Spleen (tissue), 7 donors: ENCODE data around the gene PLCD1.

Source experiments
- POLR2A ChIP-seq, 3 donors: fragments of 450-650 bp; IDR thresholded peaks; one replicate each; pipeline ENCODE4 v1.5.1; 2017; ENCODE audit warnings: antibody characterized with exemption in 3 of 3, mild to moderate bottlenecking in 1 of 3
- TF ChIP-seq, protein P1 (sequence below), 11 experiments: fragments of 200-600 bp in 7 of 11; fragments of 450-650 bp in 4 of 11; sonication (generic) in 4 of 11; IDR thresholded peaks in 8 of 11; conservative IDR thresholded peaks in 3 of 11; 1 replicate in 7 of 11; 2 replicates in 4 of 11; pipeline versions ENCODE4 v1.4.0 to v1.8.0; 2016 to 2021; ENCODE audit warnings: antibody characterized with exemption in 11 of 11, inconsistent platforms in 4 of 11, mild to moderate bottlenecking in 1 of 11
- donor health status: DM: no; HTN: no; CAD: no; lungs with moderate emphysema.
- donor health status: DM: no; HTN: no; CAD: no.
- donor health status: DM: no; HTN: no; CAD: no.

DNA sequence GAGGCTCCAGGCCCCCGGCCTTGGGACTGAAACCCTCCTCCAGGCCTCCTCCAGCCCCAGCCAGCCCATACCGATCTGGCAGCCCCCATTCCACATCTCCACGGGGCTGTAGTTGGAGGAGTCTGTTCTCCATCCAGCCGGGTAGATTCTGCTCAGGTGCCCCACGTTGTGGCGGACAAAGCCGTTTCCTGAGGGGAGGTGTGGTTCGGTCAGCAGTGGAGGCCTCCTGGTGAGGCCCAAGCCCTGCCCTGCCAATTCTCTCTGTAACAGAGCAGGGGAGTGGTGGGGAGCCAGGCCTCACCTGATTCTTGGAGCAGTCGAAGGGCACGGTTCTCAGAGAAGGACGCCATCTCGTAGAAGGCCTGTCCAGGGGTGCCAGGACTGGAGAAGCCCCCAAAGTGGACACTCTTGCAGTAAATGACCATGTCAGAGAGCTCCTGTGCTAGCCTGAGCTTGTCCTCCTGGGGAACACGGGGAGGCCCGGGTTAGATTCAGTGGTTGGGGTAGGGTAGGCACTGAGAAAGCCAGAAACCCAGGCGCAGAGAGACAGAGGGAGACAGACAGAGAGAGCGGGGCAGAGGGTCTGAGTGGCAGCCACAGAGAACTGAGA is 20.4 kb downstream of the PLCD1 start:
- TF ChIP-seq, protein P1, sequence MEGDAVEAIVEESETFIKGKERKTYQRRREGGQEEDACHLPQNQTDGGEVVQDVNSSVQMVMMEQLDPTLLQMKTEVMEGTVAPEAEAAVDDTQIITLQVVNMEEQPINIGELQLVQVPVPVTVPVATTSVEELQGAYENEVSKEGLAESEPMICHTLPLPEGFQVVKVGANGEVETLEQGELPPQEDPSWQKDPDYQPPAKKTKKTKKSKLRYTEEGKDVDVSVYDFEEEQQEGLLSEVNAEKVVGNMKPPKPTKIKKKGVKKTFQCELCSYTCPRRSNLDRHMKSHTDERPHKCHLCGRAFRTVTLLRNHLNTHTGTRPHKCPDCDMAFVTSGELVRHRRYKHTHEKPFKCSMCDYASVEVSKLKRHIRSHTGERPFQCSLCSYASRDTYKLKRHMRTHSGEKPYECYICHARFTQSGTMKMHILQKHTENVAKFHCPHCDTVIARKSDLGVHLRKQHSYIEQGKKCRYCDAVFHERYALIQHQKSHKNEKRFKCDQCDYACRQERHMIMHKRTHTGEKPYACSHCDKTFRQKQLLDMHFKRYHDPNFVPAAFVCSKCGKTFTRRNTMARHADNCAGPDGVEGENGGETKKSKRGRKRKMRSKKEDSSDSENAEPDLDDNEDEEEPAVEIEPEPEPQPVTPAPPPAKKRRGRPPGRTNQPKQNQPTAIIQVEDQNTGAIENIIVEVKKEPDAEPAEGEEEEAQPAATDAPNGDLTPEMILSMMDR (IDR thresholded peaks at IDR 0.05 in 8 of 11, conservative IDR thresholded peaks at IDR 0.05 in 3 of 11): no peak
- no peak for TF ChIP-seq POLR2A (IDR thresholded peaks at IDR 0.05)
